ENCODE results near the gene EFEMP2. TPM values are rescaled to one million over a fixed set of nuclear protein-coding genes. Genes with fewer than 3 reads are reported as not detected.

The EFEMP2 gene
- total RNA-seq, 2 donors from 2014 or later, result 9.6 to 22.5 TPM

DNA sequence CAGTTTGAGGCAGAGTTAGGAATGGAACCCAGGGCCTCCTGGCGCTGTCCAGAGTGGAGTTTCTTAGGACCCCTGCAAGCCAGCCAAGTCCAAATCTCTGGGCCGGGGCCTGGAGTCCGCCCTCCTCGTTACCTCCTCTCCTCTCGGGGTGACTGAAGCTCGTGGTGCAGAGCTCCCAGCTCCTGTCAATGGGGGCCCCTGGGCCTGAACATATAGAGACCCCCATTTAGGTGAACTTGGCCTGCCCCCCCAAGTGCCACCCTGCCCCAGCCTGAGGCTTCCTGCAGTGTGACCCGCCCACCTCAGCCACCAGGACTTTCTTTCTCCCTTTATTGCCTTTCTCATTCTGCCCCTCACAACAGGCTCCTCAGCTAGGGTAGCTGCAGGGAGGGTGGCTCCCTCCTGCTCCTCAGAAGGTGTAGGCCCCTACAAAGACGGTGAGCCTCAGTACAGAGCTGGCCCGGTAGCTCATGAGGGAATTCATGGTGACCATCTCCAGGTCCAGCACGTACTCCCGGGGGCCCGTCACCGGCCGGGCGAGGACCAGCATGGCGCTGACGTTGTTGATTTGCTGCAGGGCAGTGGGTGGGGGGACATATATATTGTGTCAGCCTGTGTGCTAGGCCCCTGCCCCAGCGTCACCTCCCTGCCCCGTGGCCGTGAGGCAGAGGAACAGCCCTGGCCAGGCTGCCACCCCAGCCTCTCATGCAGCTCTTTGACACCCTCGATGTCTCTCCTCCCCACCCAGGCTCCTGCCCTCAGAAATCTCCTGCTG is 5.9 kb downstream of the EFEMP2 start:
- Histone ChIP-seq H3K27me3 (no peaks in the 10 kb centered on the region), H3K9me3 (no peaks in the 10 kb centered on the region), H3K9ac (ENCODE audit: low read depth in 2 of 2, low read length in 2 of 2) (no peak overlapping the region), H3K4me1 (peaks cover 6% of the 10 kb centered on the region), H3K36me3 (peaks cover 7% of the 10 kb centered on the region), H3K4me3 (no peak overlapping the region), H3K27ac (no peak overlapping the region)
- DNase-seq, result no peak
- TF ChIP-seq, protein P1, sequence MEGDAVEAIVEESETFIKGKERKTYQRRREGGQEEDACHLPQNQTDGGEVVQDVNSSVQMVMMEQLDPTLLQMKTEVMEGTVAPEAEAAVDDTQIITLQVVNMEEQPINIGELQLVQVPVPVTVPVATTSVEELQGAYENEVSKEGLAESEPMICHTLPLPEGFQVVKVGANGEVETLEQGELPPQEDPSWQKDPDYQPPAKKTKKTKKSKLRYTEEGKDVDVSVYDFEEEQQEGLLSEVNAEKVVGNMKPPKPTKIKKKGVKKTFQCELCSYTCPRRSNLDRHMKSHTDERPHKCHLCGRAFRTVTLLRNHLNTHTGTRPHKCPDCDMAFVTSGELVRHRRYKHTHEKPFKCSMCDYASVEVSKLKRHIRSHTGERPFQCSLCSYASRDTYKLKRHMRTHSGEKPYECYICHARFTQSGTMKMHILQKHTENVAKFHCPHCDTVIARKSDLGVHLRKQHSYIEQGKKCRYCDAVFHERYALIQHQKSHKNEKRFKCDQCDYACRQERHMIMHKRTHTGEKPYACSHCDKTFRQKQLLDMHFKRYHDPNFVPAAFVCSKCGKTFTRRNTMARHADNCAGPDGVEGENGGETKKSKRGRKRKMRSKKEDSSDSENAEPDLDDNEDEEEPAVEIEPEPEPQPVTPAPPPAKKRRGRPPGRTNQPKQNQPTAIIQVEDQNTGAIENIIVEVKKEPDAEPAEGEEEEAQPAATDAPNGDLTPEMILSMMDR (IDR thresholded peaks at IDR 0.05), result no peak
- intact Hi-C loops (cut with DNase I), result no loop called here

DNA sequence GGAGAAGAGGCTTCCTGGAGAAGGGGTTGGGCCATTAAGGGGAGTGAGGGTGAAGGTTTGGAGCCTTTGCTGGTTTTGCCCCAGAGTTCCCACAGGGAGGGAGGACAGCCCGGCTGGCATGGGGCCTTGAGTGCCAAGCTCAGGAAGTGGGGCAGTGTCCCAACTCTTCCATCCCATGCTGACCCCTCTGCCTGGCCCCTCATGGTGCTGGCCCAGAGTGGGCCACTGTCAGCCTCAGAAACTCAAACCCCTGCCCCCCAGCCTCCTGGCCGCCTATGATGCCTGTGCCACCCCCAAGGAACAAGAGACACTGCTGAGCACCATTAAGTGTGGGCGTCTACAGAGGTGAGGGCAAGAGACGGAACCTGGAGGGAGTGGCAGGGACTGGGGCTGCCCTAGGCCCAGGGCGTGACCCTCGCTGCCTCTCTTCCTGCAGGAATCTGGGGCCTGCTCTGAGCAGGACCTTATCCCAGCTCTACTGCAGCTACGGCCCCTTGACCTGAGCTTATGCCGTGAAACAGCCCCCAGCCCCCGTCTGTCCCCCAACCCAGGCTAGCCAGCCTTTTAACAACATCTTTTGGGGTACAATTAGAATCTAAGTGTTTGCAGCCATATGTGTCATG is 6.9 kb downstream of the EFEMP2 start:
- intact Hi-C loops (cut with DNase I), result no loop called here
- no peak overlapping the region for H3K27ac ChIP-seq
- TF ChIP-seq, protein P1 (IDR thresholded peaks at IDR 0.05), result no peak
- no peak for DNase-seq
- no peak overlapping the region for H3K4me3 ChIP-seq
- H3K27me3 ChIP-seq, result no peaks in the 10 kb centered on the region
- H3K9me3 ChIP-seq, result no peaks in the 10 kb centered on the region
- peaks cover 11% of the 10 kb centered on the region for H3K4me1 ChIP-seq
- no peak overlapping the region for H3K9ac ChIP-seq (ENCODE audit: low read depth in 2 of 2, low read length in 2 of 2)
- H3K36me3 ChIP-seq, result peaks cover 7% of the 10 kb centered on the region

DNA sequence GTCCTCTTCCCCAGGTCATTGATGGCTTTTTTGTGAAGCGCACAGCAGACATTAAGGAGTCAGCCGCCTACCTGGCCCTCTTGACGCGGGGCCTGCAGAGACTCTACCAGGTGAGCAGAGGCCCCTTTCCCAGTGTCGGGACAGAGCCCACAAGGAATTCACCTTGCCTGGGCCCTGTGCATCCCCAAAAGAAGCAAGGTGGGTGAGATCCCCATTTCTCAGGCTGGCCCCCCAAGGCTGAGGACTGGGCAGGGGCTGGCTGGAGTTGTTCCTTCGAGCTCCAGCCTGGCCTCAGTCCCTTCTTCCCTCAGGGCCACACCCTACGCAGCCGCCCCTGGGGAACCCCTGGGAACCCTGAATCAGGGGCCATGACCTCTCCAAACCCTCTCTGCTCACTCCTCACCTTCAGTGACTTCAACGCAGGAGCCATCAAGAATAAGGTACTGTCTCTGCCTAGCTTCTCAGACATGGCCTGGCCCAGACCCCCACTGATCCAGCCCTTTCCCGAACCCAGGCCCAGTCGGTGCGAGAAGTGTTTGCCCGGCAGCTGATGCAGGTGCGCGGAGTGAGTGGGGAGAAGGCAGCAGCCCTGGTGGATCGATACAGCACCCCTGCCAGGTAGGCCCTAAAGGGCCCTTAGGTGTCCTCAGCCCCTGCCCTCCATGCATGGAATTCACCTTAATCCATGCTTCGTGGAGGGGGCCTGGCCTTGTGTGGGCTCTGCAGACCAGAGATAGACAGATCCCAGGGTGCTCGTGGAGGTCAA is 7.7 kb downstream of the EFEMP2 start:
- no peak overlapping the region for H3K27ac ChIP-seq
- DNase-seq, result no peak

DNA sequence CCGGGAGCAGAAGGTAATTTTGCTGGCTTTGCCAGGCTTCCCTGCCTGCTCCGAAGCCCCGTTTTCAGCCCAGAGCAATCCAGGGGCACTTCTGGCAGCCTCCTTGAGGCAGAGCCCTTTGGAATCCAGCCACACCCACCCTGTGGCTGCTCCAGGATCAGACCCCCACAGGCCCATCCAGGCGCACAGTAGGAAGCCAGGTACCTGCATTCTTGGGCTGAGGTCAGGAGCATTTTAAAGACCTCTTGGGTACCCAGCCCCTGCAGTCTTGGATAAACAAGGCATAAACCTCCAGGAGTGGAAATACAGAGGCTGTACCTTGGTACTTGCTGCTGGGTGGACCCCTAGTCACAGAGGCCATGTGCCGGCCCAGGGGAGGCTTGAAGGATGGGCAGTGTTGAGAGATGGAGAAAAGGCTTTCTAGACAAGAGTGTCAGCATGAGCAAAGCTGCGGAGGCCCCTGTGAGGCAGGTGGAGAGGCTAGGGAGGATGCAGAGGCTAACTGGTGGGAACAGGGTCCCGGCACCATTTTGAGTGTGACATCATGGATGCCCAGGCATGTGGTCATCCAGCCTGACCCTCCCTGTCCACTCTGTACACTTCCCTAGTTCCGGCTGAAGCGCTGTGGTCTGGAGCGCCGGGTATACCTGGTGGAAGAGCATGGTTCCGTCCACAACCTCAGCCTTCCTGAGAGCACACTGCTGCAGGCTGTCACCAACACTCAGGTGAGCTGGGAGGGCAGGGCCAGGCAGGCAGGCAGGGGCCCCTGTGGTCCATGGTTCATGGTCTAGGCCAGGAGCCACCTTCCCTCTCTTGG is 8.5 kb downstream of the EFEMP2 start:
- Histone ChIP-seq H3K27ac (no peak overlapping the region), H3K9ac (ENCODE audit: low read depth in 2 of 2, low read length in 2 of 2) (no peak overlapping the region), H3K4me3 (no peak overlapping the region), H3K27me3 (no peaks in the 10 kb centered on the region), H3K9me3 (no peaks in the 10 kb centered on the region), H3K36me3 (peaks cover 7% of the 10 kb centered on the region), H3K4me1 (peaks cover 11% of the 10 kb centered on the region)
- no peak for DNase-seq
- intact Hi-C loops (cut with DNase I), result no loop called here
- TF ChIP-seq, protein P1 (IDR thresholded peaks at IDR 0.05), result no peak

More for the DNA sequence above, 7.7 kb downstream of the EFEMP2 start:
- H3K4me3 ChIP-seq, result no peak overlapping the region
- H3K9ac ChIP-seq (ENCODE audit: low read depth in 2 of 2, low read length in 2 of 2), result no peak overlapping the region
- no peaks in the 10 kb centered on the region for H3K9me3 ChIP-seq
- H3K36me3 ChIP-seq, result peaks cover 7% of the 10 kb centered on the region
- H3K4me1 ChIP-seq, result peaks cover 11% of the 10 kb centered on the region
- TF ChIP-seq, protein P1 (IDR thresholded peaks at IDR 0.05), result no peak
- H3K27me3 ChIP-seq, result no peaks in the 10 kb centered on the region
- intact Hi-C loops (cut with DNase I), result no loop called here
